Measurements from ENCODE around the gene GLIS2.

GRCh38 chr16:4283441-4283840, 32.4 kb upstream of the GLIS2 start:
- TF ChIP-seq CTCF (IDR thresholded peaks at IDR 0.05 in 2 of 3, conservative IDR thresholded peaks at IDR 0.05 in 1 of 3; ENCODE audit: control insufficient read depth in 2 of 3, extremely low read depth in 1 of 3, insufficient read depth in 1 of 3, low read depth in 3 of 3, low read length in 3 of 3) (no peak), NFYB (IDR thresholded peaks at IDR 0.05; ENCODE audit: insufficient read depth, low read depth, low read length) (no peak), SKIL (IDR thresholded peaks at IDR 0.05; ENCODE audit: low read depth, poor library complexity, severe bottlenecking) (no peak), REST (IDR thresholded peaks at IDR 0.05; ENCODE audit: low read depth, low read length) (no peak), ATF2 (IDR thresholded peaks at IDR 0.05; ENCODE audit: low read length) (no peak), PBX3 (IDR thresholded peaks at IDR 0.05; ENCODE audit: insufficient replicate concordance, low read depth, low read length) (no peak), USF2 (IDR thresholded peaks at IDR 0.05; ENCODE audit: borderline replicate concordance, low read depth, low read length) (no peak)
